ENCODE data around the gene NRG3. TPM values are rescaled to one million over a fixed set of nuclear protein-coding genes. Genes with fewer than 3 reads are reported as not detected.

The NRG3 gene
- polyA plus RNA-seq, 2 donors: 0.01 to 0.04 TPM

- Histone ChIP-seq H3K4me3 (ENCODE audit: low read depth in 1 of 2, low read length in 2 of 2) (no peak overlapping the region), H3K4me1 (ENCODE audit: control insufficient read depth in 2 of 2, insufficient read depth in 2 of 2, low read length in 1 of 2) (no peaks in the 10 kb centered on the region), H3K36me3 (ENCODE audit: control insufficient read depth in 2 of 2, insufficient read depth in 2 of 2, low read length in 1 of 2) (no peaks in the 10 kb centered on the region), H3K27ac (ENCODE audit: low read depth in 2 of 2, low read length in 1 of 2) (no peak overlapping the region), H3K27me3 (ENCODE audit: control insufficient read depth in 1 of 2, insufficient read depth in 2 of 2, low read length in 2 of 2) (no peaks in the 10 kb centered on the region), H3K9me3 (ENCODE audit: control insufficient read depth in 2 of 2, insufficient read depth in 1 of 2, low read depth in 1 of 2, low read length in 1 of 2) (no peaks in the 10 kb centered on the region)
- 27 to 34% methylated on average over 2 of the region's 2 CpGs for WGBS, 2 donors
Measured at GRCh38 chr10:82089327-82089726, 214.3 kb downstream of the NRG3 start.

GRCh38 chr10:82091413-82091812 is 216.4 kb downstream of the NRG3 start:
- 75 to 78% methylated on average over 4 of the region's 4 CpGs for WGBS, 2 donors

DNA sequence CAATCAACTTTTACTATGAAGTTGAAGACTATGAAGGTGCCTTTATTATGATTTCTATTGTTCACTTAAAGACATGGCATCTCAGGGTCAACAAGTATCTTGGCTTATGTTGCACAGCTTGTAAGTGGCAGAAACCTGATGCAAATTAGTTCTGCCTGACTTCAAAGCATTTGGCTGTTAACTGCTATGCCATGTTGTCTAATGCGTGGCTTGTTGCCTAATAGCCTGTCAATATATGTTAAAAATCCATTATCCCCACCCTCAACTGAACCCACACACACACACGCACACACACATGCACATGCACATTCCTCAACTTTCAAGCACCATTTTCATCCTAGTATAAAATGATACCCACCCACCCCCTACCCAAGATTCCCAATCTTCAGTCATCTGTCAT is 217.1 kb downstream of the NRG3 start:
- Histone ChIP-seq H3K9me3 (ENCODE audit: control insufficient read depth in 2 of 2, insufficient read depth in 1 of 2, low read depth in 1 of 2, low read length in 1 of 2) (no peaks in the 10 kb centered on the region), H3K36me3 (ENCODE audit: control insufficient read depth in 2 of 2, insufficient read depth in 2 of 2, low read length in 1 of 2) (no peaks in the 10 kb centered on the region), H3K27ac (ENCODE audit: low read depth in 2 of 2, low read length in 1 of 2) (no peak overlapping the region), H3K4me1 (ENCODE audit: control insufficient read depth in 2 of 2, insufficient read depth in 2 of 2, low read length in 1 of 2) (no peaks in the 10 kb centered on the region), H3K27me3 (ENCODE audit: control insufficient read depth in 1 of 2, insufficient read depth in 2 of 2, low read length in 2 of 2) (no peaks in the 10 kb centered on the region), H3K4me3 (ENCODE audit: low read depth in 1 of 2, low read length in 2 of 2) (no peak overlapping the region)
- WGBS, 2 donors: 41 to 42% methylated on average over 2 of the region's 2 CpGs

More at GRCh38 chr10:82091413-82091812, 216.4 kb downstream of the NRG3 start:
- no peaks in the 10 kb centered on the region for H3K27me3 ChIP-seq (ENCODE audit: control insufficient read depth in 1 of 2, insufficient read depth in 2 of 2, low read length in 2 of 2)
- no peaks in the 10 kb centered on the region for H3K4me1 ChIP-seq (ENCODE audit: control insufficient read depth in 2 of 2, insufficient read depth in 2 of 2, low read length in 1 of 2)
- no peaks in the 10 kb centered on the region for H3K36me3 ChIP-seq (ENCODE audit: control insufficient read depth in 2 of 2, insufficient read depth in 2 of 2, low read length in 1 of 2)
- H3K9me3 ChIP-seq (ENCODE audit: control insufficient read depth in 2 of 2, insufficient read depth in 1 of 2, low read depth in 1 of 2, low read length in 1 of 2): no peaks in the 10 kb centered on the region
- no peak overlapping the region for H3K4me3 ChIP-seq (ENCODE audit: low read depth in 1 of 2, low read length in 2 of 2)
- H3K27ac ChIP-seq (ENCODE audit: low read depth in 2 of 2, low read length in 1 of 2): no peak overlapping the region

DNA sequence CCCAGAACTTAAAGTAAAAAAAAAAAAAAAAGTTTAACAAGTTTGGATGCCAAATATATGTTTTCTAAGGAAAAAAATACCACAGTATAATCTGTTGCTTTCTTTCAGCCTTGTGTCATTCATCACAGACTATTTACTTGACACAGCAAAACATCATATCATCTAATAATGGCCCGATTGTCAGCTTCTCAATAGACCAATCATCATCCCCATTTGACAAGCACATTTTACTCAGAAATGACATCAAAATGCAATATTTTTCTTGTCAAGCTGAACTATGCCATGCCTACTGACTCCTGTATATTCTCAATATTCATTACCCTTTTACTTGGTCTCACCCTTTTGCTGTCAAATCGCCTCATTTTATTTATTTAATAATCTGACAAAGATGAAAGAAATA is 249.7 kb downstream of the NRG3 start:
- H3K27me3 ChIP-seq (ENCODE audit: control insufficient read depth in 1 of 2, insufficient read depth in 2 of 2, low read length in 2 of 2): no peaks in the 10 kb centered on the region
- WGBS, 2 donors: 64 to 71% methylated on average over 2 of the region's 2 CpGs
- H3K4me1 ChIP-seq (ENCODE audit: control insufficient read depth in 2 of 2, insufficient read depth in 2 of 2, low read length in 1 of 2): no peaks in the 10 kb centered on the region
- no peak overlapping the region for H3K4me3 ChIP-seq (ENCODE audit: low read depth in 1 of 2, low read length in 2 of 2)
- no peaks in the 10 kb centered on the region for H3K9me3 ChIP-seq (ENCODE audit: control insufficient read depth in 2 of 2, insufficient read depth in 1 of 2, low read depth in 1 of 2, low read length in 1 of 2)
- no peak overlapping the region for H3K27ac ChIP-seq (ENCODE audit: low read depth in 2 of 2, low read length in 1 of 2)
- H3K36me3 ChIP-seq (ENCODE audit: control insufficient read depth in 2 of 2, insufficient read depth in 2 of 2, low read length in 1 of 2): no peaks in the 10 kb centered on the region

- Histone ChIP-seq H3K4me3 (ENCODE audit: low read depth in 1 of 2, low read length in 2 of 2) (no peak overlapping the region), H3K9me3 (ENCODE audit: control insufficient read depth in 2 of 2, insufficient read depth in 1 of 2, low read depth in 1 of 2, low read length in 1 of 2) (no peaks in the 10 kb centered on the region), H3K36me3 (ENCODE audit: control insufficient read depth in 2 of 2, insufficient read depth in 2 of 2, low read length in 1 of 2) (no peaks in the 10 kb centered on the region), H3K27ac (ENCODE audit: low read depth in 2 of 2, low read length in 1 of 2) (no peak overlapping the region), H3K4me1 (ENCODE audit: control insufficient read depth in 2 of 2, insufficient read depth in 2 of 2, low read length in 1 of 2) (no peaks in the 10 kb centered on the region), H3K27me3 (ENCODE audit: control insufficient read depth in 1 of 2, insufficient read depth in 2 of 2, low read length in 2 of 2) (no peaks in the 10 kb centered on the region)
- 57 to 72% methylated on average over 2 of the region's 2 CpGs for WGBS, 2 donors
Measured at GRCh38 chr10:82128527-82128926, 253.5 kb downstream of the NRG3 start.

DNA sequence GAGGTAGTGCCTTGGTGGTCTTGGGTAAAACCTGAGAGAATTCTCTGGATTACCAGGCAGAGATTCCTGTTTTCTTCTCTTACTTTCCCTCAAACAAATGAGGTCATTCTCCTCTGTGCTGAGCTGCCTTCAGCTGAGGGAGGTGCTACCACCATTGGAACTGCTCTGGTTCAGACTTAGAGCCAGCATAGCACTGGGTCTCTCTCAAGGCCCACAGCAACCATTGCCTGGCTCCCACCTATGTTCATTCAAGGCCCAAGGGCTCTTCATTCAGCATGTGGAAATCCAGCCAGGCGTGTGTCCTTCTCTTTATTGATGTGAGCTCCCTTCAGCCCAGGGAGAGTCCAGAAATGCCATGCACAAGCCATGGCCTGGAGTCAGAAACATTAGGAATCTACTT is 261.1 kb downstream of the NRG3 start:
- 71 to 79% methylated on average over 1 of the region's 1 CpG for WGBS, 2 donors
- no peak overlapping the region for H3K4me3 ChIP-seq (ENCODE audit: low read depth in 1 of 2, low read length in 2 of 2)
- no peaks in the 10 kb centered on the region for H3K36me3 ChIP-seq (ENCODE audit: control insufficient read depth in 2 of 2, insufficient read depth in 2 of 2, low read length in 1 of 2)
- no peaks in the 10 kb centered on the region for H3K9me3 ChIP-seq (ENCODE audit: control insufficient read depth in 2 of 2, insufficient read depth in 1 of 2, low read depth in 1 of 2, low read length in 1 of 2)
- H3K27me3 ChIP-seq (ENCODE audit: control insufficient read depth in 1 of 2, insufficient read depth in 2 of 2, low read length in 2 of 2): no peaks in the 10 kb centered on the region
- no peak overlapping the region for H3K27ac ChIP-seq (ENCODE audit: low read depth in 2 of 2, low read length in 1 of 2)
- no peaks in the 10 kb centered on the region for H3K4me1 ChIP-seq (ENCODE audit: control insufficient read depth in 2 of 2, insufficient read depth in 2 of 2, low read length in 1 of 2)

DNA sequence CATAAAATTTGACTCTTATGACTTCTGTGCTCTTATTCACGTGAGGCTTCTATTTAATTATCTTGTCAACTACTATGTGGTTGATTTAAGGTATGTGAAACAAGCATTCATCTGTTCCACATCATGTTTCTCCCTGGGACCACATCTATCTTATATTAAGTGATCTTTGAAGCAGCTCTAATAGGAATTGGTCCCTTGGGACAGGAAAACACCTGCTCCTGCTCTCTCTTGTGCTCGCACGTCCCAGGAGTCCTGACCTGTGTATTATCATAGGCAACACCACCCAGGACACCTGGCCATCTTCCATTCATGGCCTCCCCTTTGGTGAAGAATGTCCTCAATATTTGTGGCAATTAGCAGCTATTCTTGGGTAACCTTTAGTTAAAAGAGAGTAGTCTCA is 269.2 kb downstream of the NRG3 start:
- no peaks in the 10 kb centered on the region for H3K36me3 ChIP-seq (ENCODE audit: control insufficient read depth in 2 of 2, insufficient read depth in 2 of 2, low read length in 1 of 2)
- H3K4me1 ChIP-seq (ENCODE audit: control insufficient read depth in 2 of 2, insufficient read depth in 2 of 2, low read length in 1 of 2): no peaks in the 10 kb centered on the region
- peaks cover 0 to 2% of the 10 kb centered on the region in 2 donors for H3K9me3 ChIP-seq (ENCODE audit: control insufficient read depth in 2 of 2, insufficient read depth in 1 of 2, low read depth in 1 of 2, low read length in 1 of 2)
- no peak overlapping the region for H3K4me3 ChIP-seq (ENCODE audit: low read depth in 1 of 2, low read length in 2 of 2)
- no peak overlapping the region for H3K27ac ChIP-seq (ENCODE audit: low read depth in 2 of 2, low read length in 1 of 2)
- H3K27me3 ChIP-seq (ENCODE audit: control insufficient read depth in 1 of 2, insufficient read depth in 2 of 2, low read length in 2 of 2): no peaks in the 10 kb centered on the region
- WGBS, 2 donors: 75 to 79% methylated on average over 3 of the region's 3 CpGs

- WGBS, 2 donors: 56 to 59% methylated on average over 1 of the region's 1 CpG
Measured at GRCh38 chr10:82148764-82149163, 273.8 kb downstream of the NRG3 start.

GRCh38 chr10:82149674-82150073 is 274.7 kb downstream of the NRG3 start:
- Histone ChIP-seq H3K4me3 (ENCODE audit: low read depth in 1 of 2, low read length in 2 of 2) (no peak overlapping the region), H3K27me3 (ENCODE audit: control insufficient read depth in 1 of 2, insufficient read depth in 2 of 2, low read length in 2 of 2) (no peaks in the 10 kb centered on the region), H3K27ac (ENCODE audit: low read depth in 2 of 2, low read length in 1 of 2) (no peak overlapping the region), H3K36me3 (ENCODE audit: control insufficient read depth in 2 of 2, insufficient read depth in 2 of 2, low read length in 1 of 2) (no peaks in the 10 kb centered on the region), H3K9me3 (ENCODE audit: control insufficient read depth in 2 of 2, insufficient read depth in 1 of 2, low read depth in 1 of 2, low read length in 1 of 2) (peaks cover 0 to 2% of the 10 kb centered on the region in 2 donors), H3K4me1 (ENCODE audit: control insufficient read depth in 2 of 2, insufficient read depth in 2 of 2, low read length in 1 of 2) (no peaks in the 10 kb centered on the region)
- WGBS, 2 donors: 45 to 53% methylated on average over 4 of the region's 4 CpGs

More at GRCh38 chr10:82148764-82149163, 273.8 kb downstream of the NRG3 start:
- Histone ChIP-seq H3K27me3 (ENCODE audit: control insufficient read depth in 1 of 2, insufficient read depth in 2 of 2, low read length in 2 of 2) (no peaks in the 10 kb centered on the region), H3K4me3 (ENCODE audit: low read depth in 1 of 2, low read length in 2 of 2) (no peak overlapping the region), H3K27ac (ENCODE audit: low read depth in 2 of 2, low read length in 1 of 2) (no peak overlapping the region), H3K4me1 (ENCODE audit: control insufficient read depth in 2 of 2, insufficient read depth in 2 of 2, low read length in 1 of 2) (no peaks in the 10 kb centered on the region), H3K36me3 (ENCODE audit: control insufficient read depth in 2 of 2, insufficient read depth in 2 of 2, low read length in 1 of 2) (no peaks in the 10 kb centered on the region), H3K9me3 (ENCODE audit: control insufficient read depth in 2 of 2, insufficient read depth in 1 of 2, low read depth in 1 of 2, low read length in 1 of 2) (peaks cover 0 to 2% of the 10 kb centered on the region in 2 donors)

- no peaks in the 10 kb centered on the region for H3K36me3 ChIP-seq (ENCODE audit: control insufficient read depth in 2 of 2, insufficient read depth in 2 of 2, low read length in 1 of 2)
- H3K27me3 ChIP-seq (ENCODE audit: control insufficient read depth in 1 of 2, insufficient read depth in 2 of 2, low read length in 2 of 2): no peaks in the 10 kb centered on the region
- no peaks in the 10 kb centered on the region for H3K4me1 ChIP-seq (ENCODE audit: control insufficient read depth in 2 of 2, insufficient read depth in 2 of 2, low read length in 1 of 2)
- no peak overlapping the region for H3K4me3 ChIP-seq (ENCODE audit: low read depth in 1 of 2, low read length in 2 of 2)
- no peaks in the 10 kb centered on the region for H3K9me3 ChIP-seq (ENCODE audit: control insufficient read depth in 2 of 2, insufficient read depth in 1 of 2, low read depth in 1 of 2, low read length in 1 of 2)
- no peak overlapping the region for H3K27ac ChIP-seq (ENCODE audit: low read depth in 2 of 2, low read length in 1 of 2)
- WGBS, 2 donors: 51 to 54% methylated on average over 9 of the region's 9 CpGs
Measured at GRCh38 chr10:82150123-82150900, 275.3 kb downstream of the NRG3 start.

Measured in esophagus (tissue), 2 donors.